PC-9 (cell line): ENCODE measurements around the gene MED19. TPM values are rescaled to one million over a fixed set of nuclear protein-coding genes. Genes with fewer than 3 reads are reported as not detected.
A peak's percentile ranks its signal among the peaks of the same experiment; 100 is the strongest.

Source experiments
- BruUV-seq: library from RNA; stranded (reverse); fragments of 400-500 nt; replicated peaks from 2 replicates; lab custom pipeline; 2021; lab: Mats Ljungman, UMichigan
- CTCF ChIA-PET: fragments of 300-600 bp; sonication (Branson Sonifier 250); formaldehyde crosslinking; loops from one replicate; lab custom pipeline; 2022; ENCODE audit warnings: antibody characterized with exemption; lab: Charles Lee
- POLR2A ChIA-PET: fragments of 300-600 bp; sonication (Branson Sonifier 250); formaldehyde crosslinking; loops from one replicate; lab custom pipeline; 2022; ENCODE audit warnings: antibody characterized with exemption; ENCODE audit not compliant: unreplicated experiment; lab: Charles Lee
- DNase-seq, 2 experiments: peaks; one replicate each; pipeline versions ENCODE4 v3.0.0 to v3.0.0-alpha.2; 2015 to 2022; ENCODE audit warnings: mixed read lengths in 1 of 2
- H2AFZ ChIP-seq: fragments of 200-600 bp; sonication (generic); 2 replicates; pipeline ENCODE4 v1.8.1; 2017; ENCODE audit warnings: antibody characterized with exemption
- H3F3A ChIP-seq: fragments of 200-600 bp; sonication (generic); 2 replicates; pipeline ENCODE4 v1.8.1; 2017; ENCODE audit warnings: antibody characterized with exemption, mild to moderate bottlenecking, low read depth; ENCODE audit not compliant: insufficient read depth
- H3K27ac ChIP-seq: fragments of 200-600 bp; sonication (generic); 2 replicates; pipeline ENCODE4 v1.6.1; 2016; ENCODE audit warnings: mixed run types
- H3K27me3 ChIP-seq: fragments of 200-600 bp; sonication (generic); 2 replicates; pipeline ENCODE4 v1.6.1; 2016; ENCODE audit warnings: low read depth, mixed run types; ENCODE audit not compliant: insufficient read depth
- H3K36me3 ChIP-seq: fragments of 200-600 bp; sonication (generic); 2 replicates; pipeline ENCODE4 v1.6.1; 2016; ENCODE audit warnings: low read depth, mixed run types
- H3K4me1 ChIP-seq: fragments of 200-600 bp; sonication (generic); replicated peaks from 2 replicates; pipeline ENCODE4 v1.6.1; 2016; ENCODE audit warnings: mixed run types; ENCODE audit not compliant: insufficient read depth
- H3K4me2 ChIP-seq: fragments of 200-600 bp; sonication (generic); 2 replicates; pipeline ENCODE4 v1.6.1; 2017; ENCODE audit warnings: mixed run types
- H3K4me3 ChIP-seq: fragments of 200-600 bp; sonication (generic); 2 replicates; pipeline ENCODE4 v1.6.1; 2016; ENCODE audit warnings: mixed run types
- H3K79me2 ChIP-seq: fragments of 200-600 bp; sonication (generic); 2 replicates; pipeline ENCODE4 v1.6.1; 2017; ENCODE audit warnings: low read depth, mixed run types
- H3K9me2 ChIP-seq: fragments of 200-600 bp; sonication (generic); 2 replicates; pipeline ENCODE4 v1.8.1; 2017; ENCODE audit warnings: mild to moderate bottlenecking; ENCODE audit not compliant: insufficient read depth
- H3K9me3 ChIP-seq: fragments of 200-600 bp; sonication (generic); 2 replicates; pipeline ENCODE4 v1.8.1; 2016; ENCODE audit warnings: low read depth; ENCODE audit not compliant: insufficient read depth
- H4K20me1 ChIP-seq: fragments of 200-600 bp; sonication (generic); 2 replicates; pipeline ENCODE4 v1.8.1; 2017; ENCODE audit not compliant: insufficient read depth
- CTCF ChIP-seq: fragments of 200-600 bp; sonication (generic); conservative IDR thresholded peaks from 2 replicates; pipeline ENCODE4 v1.6.1; 2017; ENCODE audit warnings: mixed run types, antibody characterized with exemption, mild to moderate bottlenecking, moderate library complexity
- EZH2 ChIP-seq: fragments of 200-600 bp; sonication (generic); IDR thresholded peaks from 2 replicates; pipeline ENCODE4 v1.8.0; 2017; ENCODE audit warnings: antibody characterized with exemption, low read depth
- intact Hi-C: fragments of 100-400 bp; cut with micrococcal nuclease; formaldehyde crosslinking; loops from one replicate; pipeline ENCODE4 v1.10.0; 2022; ENCODE audit not compliant: unreplicated experiment
- total RNA-seq: library from RNA; stranded (reverse); gene quantifications from 2 replicates; pipeline ENCODE4 v1.2.3, GENCODE V29; 2021

The MED19 gene
- total RNA-seq, 1 experiment from 2014 or later = 26.9 TPM

GRCh38 chr11:57745206-57745605 lies 33.2 kb upstream of the MED19 start:
- Histone ChIP-seq H3F3A (peaks cover 42% of the 10 kb centered on the region), H4K20me1 (no peaks in the 10 kb centered on the region), H3K27me3 (no peaks in the 10 kb centered on the region), H2AFZ (no peak overlapping the region), H3K4me2 (no peak overlapping the region), H3K79me2 (peaks cover 30% of the 10 kb centered on the region), H3K9me2 (no peaks in the 10 kb centered on the region), H3K36me3 (peaks cover 22% of the 10 kb centered on the region), H3K27ac (no peak overlapping the region), H3K9me3 (no peaks in the 10 kb centered on the region), H3K4me1 (peaks cover 14% of the 10 kb centered on the region), H3K4me3 (no peak overlapping the region)
- no peak for DNase-seq
- POLR2A ChIA-PET = interaction anchor here (0.7 kb wide), 1 partner anchor 55 kb away, joined by 4 read pairs; no protein-coding TSS in a partner anchor
- BruUV-seq = no TSS peak
- TF ChIP-seq EZH2 (no peak), CTCF (no peak)
- CTCF ChIA-PET = no interaction called here
- intact Hi-C loops = no loop called here

GRCh38 chr11:57744357-57744756 lies 32.3 kb upstream of the MED19 start:
- Histone ChIP-seq H3K79me2 (peaks cover 30% of the 10 kb centered on the region), H3K4me2 (no peak overlapping the region), H3K36me3 (peaks cover 22% of the 10 kb centered on the region), H3K9me3 (no peaks in the 10 kb centered on the region), H3K4me3 (no peak overlapping the region), H3F3A (peaks cover 48% of the 10 kb centered on the region), H2AFZ (no peak overlapping the region), H3K27me3 (no peaks in the 10 kb centered on the region), H3K4me1 (peaks cover 14% of the 10 kb centered on the region), H4K20me1 (no peaks in the 10 kb centered on the region), H3K9me2 (no peaks in the 10 kb centered on the region), H3K27ac (no peak overlapping the region)
- TF ChIP-seq EZH2 (no peak), CTCF (no peak)
- DNase-seq = no peak
- CTCF ChIA-PET = interaction anchor here (0.6 kb wide), 1 partner anchor 51 kb away, joined by 10 read pairs; no protein-coding TSS in a partner anchor
- POLR2A ChIA-PET = interaction anchor here (0.6 to 0.7 kb wide), 3 partner anchors 20 to 36 kb away, joined by 4 to 9 read pairs (median 5); no protein-coding TSS in a partner anchor
- intact Hi-C loops = no loop called here
- no TSS peak for BruUV-seq

- POLR2A ChIA-PET = interaction anchor here (0.8 to 1.5 kb wide), 4 partner anchors 19 to 57 kb away, joined by 4 to 21 read pairs (median 8); partner anchors contain the start of genes CTNND1, MED19 and TMX2
- H3K27me3 ChIP-seq = no peaks in the 10 kb centered on the region
- peaks cover 34% of the 10 kb centered on the region for H3F3A ChIP-seq
- peak overlapping the region; percentile 64 for H3K27ac ChIP-seq
- CTCF ChIA-PET = interaction anchor here (1.2 to 1.5 kb wide), 2 partner anchors 10 to 59 kb away, joined by 3 to 10 read pairs; partner anchors contain the start of gene BTBD18
- H3K4me1 ChIP-seq = peaks cover 14% of the 10 kb centered on the region
- TSS peak; percentile 46 for BruUV-seq
- H3K79me2 ChIP-seq = peaks cover 38% of the 10 kb centered on the region
- no peaks in the 10 kb centered on the region for H3K9me2 ChIP-seq
- peaks cover 33% of the 10 kb centered on the region for H3K36me3 ChIP-seq
- TF ChIP-seq EZH2 (no peak), CTCF (no peak)
- no peaks in the 10 kb centered on the region for H4K20me1 ChIP-seq
- peak overlapping the region; percentile 86 for H3K4me2 ChIP-seq
- DNase-seq = no peak
- H3K9me3 ChIP-seq = no peaks in the 10 kb centered on the region
- peak overlapping the region; percentile 67 for H3K4me3 ChIP-seq
- peak overlapping the region; percentile 74; the same call in 1 of the 2 replicates for H2AFZ ChIP-seq
- intact Hi-C loops = no loop called here
These were observed 30.1 kb upstream of the MED19 start for GRCh38 chr11:57742087-57742452.
